ENCODE results near the gene ASCL5.

Gene ASCL5

GRCh38 chr1:201112173-201112731, 14.7 kb downstream of the ASCL5 start, which contains the start of gene CACNA1S:
Gene CACNA1S, minus strand, starts transcription at chr1:201112426. Its CDS starts 87 bp downstream, at chr1:201112339.
- no peak within 1 kb of the TSS for H2AFZ ChIP-seq (ENCODE audit: low read length)
- no peaks in the 10 kb centered on the region for H3K9me3 ChIP-seq (replicated peaks; ENCODE audit: insufficient read depth, low read length)
- no peaks in the 10 kb centered on the region for H3K36me3 ChIP-seq (replicated peaks; ENCODE audit: insufficient read depth, low read length)
- H4K20me1 ChIP-seq (ENCODE audit: insufficient read depth, low read length) = no peaks in the 10 kb centered on the region
- no peaks in the 10 kb centered on the region for H3K9me2 ChIP-seq (replicated peaks; ENCODE audit: insufficient read depth, low read length)
- no peak within 1 kb of the TSS for H3K9ac ChIP-seq (ENCODE audit: low read length)
- no peaks in the 10 kb centered on the region for H3K79me2 ChIP-seq (ENCODE audit: low read length)
- no peaks in the 10 kb centered on the region for H3K4me1 ChIP-seq (ENCODE audit: low read length)
- no peak within 1 kb of the TSS for H3K4me3 ChIP-seq (ENCODE audit: low read length)
- TF ChIP-seq EZH2 (optimal IDR thresholded peaks at IDR 0.05; ENCODE audit: low read depth, low read length) = no peak
- TF ChIP-seq EZH2phosphoT487 (IDR thresholded peaks at IDR 0.05; ENCODE audit: low read length) = no peak
- TF ChIP-seq CTCF (IDR thresholded peaks at IDR 0.05; ENCODE audit: low read length) = no peak
- no peak within 1 kb of the TSS for H3K4me2 ChIP-seq (ENCODE audit: low read depth, low read length)
- no peak for DNase-seq
- H3K27me3 ChIP-seq (replicated peaks; ENCODE audit: insufficient read depth, low read length) = no peaks in the 10 kb centered on the region
- H3F3A ChIP-seq (ENCODE audit: insufficient read depth, low read length) = no peaks in the 10 kb centered on the region
- no peak within 1 kb of the TSS for H3K27ac ChIP-seq (ENCODE audit: low read length)

- no peak for TF ChIP-seq EZH2 (optimal IDR thresholded peaks at IDR 0.05; ENCODE audit: low read depth, low read length)
- TF ChIP-seq CTCF (IDR thresholded peaks at IDR 0.05; ENCODE audit: low read length) = no peak
- TF ChIP-seq EZH2phosphoT487 (IDR thresholded peaks at IDR 0.05; ENCODE audit: low read length) = no peak
- Histone ChIP-seq H3K4me2 (ENCODE audit: low read depth, low read length) (no peak overlapping the region), H3K36me3 (replicated peaks; ENCODE audit: insufficient read depth, low read length) (no peaks in the 10 kb centered on the region), H3K27me3 (replicated peaks; ENCODE audit: insufficient read depth, low read length) (no peaks in the 10 kb centered on the region), H2AFZ (ENCODE audit: low read length) (no peak overlapping the region), H3K79me2 (ENCODE audit: low read length) (no peaks in the 10 kb centered on the region), H3K9me2 (replicated peaks; ENCODE audit: insufficient read depth, low read length) (no peaks in the 10 kb centered on the region), H3K9ac (ENCODE audit: low read length) (no peak overlapping the region), H3K9me3 (replicated peaks; ENCODE audit: insufficient read depth, low read length) (no peaks in the 10 kb centered on the region), H3K4me1 (ENCODE audit: low read length) (no peaks in the 10 kb centered on the region), H3K27ac (ENCODE audit: low read length) (no peak overlapping the region), H3F3A (ENCODE audit: insufficient read depth, low read length) (no peaks in the 10 kb centered on the region), H3K4me3 (ENCODE audit: low read length) (no peak overlapping the region), H4K20me1 (ENCODE audit: insufficient read depth, low read length) (no peaks in the 10 kb centered on the region)
- DNase-seq = no peak
These were observed 15.3 kb downstream of the ASCL5 start for GRCh38 chr1:201111672-201112071.

GRCh38 chr1:201111156-201111555, 15.8 kb downstream of the ASCL5 start:
- H3K9me2 ChIP-seq (replicated peaks; ENCODE audit: insufficient read depth, low read length) = no peaks in the 10 kb centered on the region
- H3K36me3 ChIP-seq (replicated peaks; ENCODE audit: insufficient read depth, low read length) = no peaks in the 10 kb centered on the region
- H3K79me2 ChIP-seq (ENCODE audit: low read length) = no peaks in the 10 kb centered on the region
- H4K20me1 ChIP-seq (ENCODE audit: insufficient read depth, low read length) = no peaks in the 10 kb centered on the region
- no peak for TF ChIP-seq CTCF (IDR thresholded peaks at IDR 0.05; ENCODE audit: low read length)
- no peak for TF ChIP-seq EZH2phosphoT487 (IDR thresholded peaks at IDR 0.05; ENCODE audit: low read length)
- no peak for TF ChIP-seq EZH2 (optimal IDR thresholded peaks at IDR 0.05; ENCODE audit: low read depth, low read length)
- no peak overlapping the region for H3K27ac ChIP-seq (ENCODE audit: low read length)
- no peak overlapping the region for H3K4me2 ChIP-seq (ENCODE audit: low read depth, low read length)
- H3K4me3 ChIP-seq (ENCODE audit: low read length) = no peak overlapping the region
- no peaks in the 10 kb centered on the region for H3K9me3 ChIP-seq (replicated peaks; ENCODE audit: insufficient read depth, low read length)
- H3K4me1 ChIP-seq (ENCODE audit: low read length) = no peaks in the 10 kb centered on the region
- no peak overlapping the region for H2AFZ ChIP-seq (ENCODE audit: low read length)
- H3K27me3 ChIP-seq (replicated peaks; ENCODE audit: insufficient read depth, low read length) = no peaks in the 10 kb centered on the region
- no peaks in the 10 kb centered on the region for H3F3A ChIP-seq (ENCODE audit: insufficient read depth, low read length)
- DNase-seq = no peak
- no peak overlapping the region for H3K9ac ChIP-seq (ENCODE audit: low read length)
